Karpas-422 (cell line): ENCODE results near the gene ZMYM2. TPM values are rescaled to one million over a fixed set of nuclear protein-coding genes. Genes with fewer than 3 reads are reported as not detected.

Source experiments
- DNase-seq: peaks from one replicate; pipeline ENCODE4 v3.0.0-alpha.2; 2015
- H2AFZ ChIP-seq: fragments of 200-600 bp; sonication (generic); 2 replicates; pipeline ENCODE4 v1.6.1; 2014; ENCODE audit warnings: antibody characterized with exemption, low read length, mixed read lengths
- H3K27ac ChIP-seq: fragments of 200-600 bp; sonication (generic); 2 replicates; pipeline ENCODE4 v1.5.1; 2014; ENCODE audit warnings: mild to moderate bottlenecking, low read length, moderate library complexity
- H3K27me3 ChIP-seq: fragments of 200-600 bp; sonication (generic); 2 replicates; pipeline ENCODE4 v1.6.1; 2014; ENCODE audit warnings: low read length, mixed read lengths
- H3K36me3 ChIP-seq: fragments of 200-600 bp; sonication (generic); 2 replicates; pipeline ENCODE4 v1.6.1; 2014; ENCODE audit warnings: low read length, mixed read lengths; ENCODE audit not compliant: insufficient read depth
- H3K4me1 ChIP-seq: fragments of 200-600 bp; sonication (generic); 2 replicates; pipeline ENCODE4 v1.6.1; 2014; ENCODE audit warnings: mild to moderate bottlenecking, low read length, mixed read lengths
- H3K4me2 ChIP-seq: fragments of 200-600 bp; sonication (generic); 2 replicates; pipeline ENCODE4 v1.6.1; 2014; ENCODE audit warnings: low read length, low read depth, mild to moderate bottlenecking; ENCODE audit not compliant: poor library complexity, severe bottlenecking
- H3K4me3 ChIP-seq: fragments of 200-600 bp; sonication (generic); 2 replicates; pipeline ENCODE4 v1.5.1; 2014; ENCODE audit warnings: mild to moderate bottlenecking, antibody characterized with exemption, low read length, mixed read lengths
- H3K79me2 ChIP-seq: fragments of 200-600 bp; sonication (generic); 2 replicates; pipeline ENCODE4 v1.6.1; 2014; ENCODE audit warnings: mild to moderate bottlenecking, low read length, mixed read lengths
- H3K9ac ChIP-seq: fragments of 200-600 bp; sonication (generic); 2 replicates; pipeline ENCODE4 v1.6.0; 2014; ENCODE audit warnings: low read length
- H3K9me2 ChIP-seq: fragments of 200-600 bp; sonication (generic), shearing (Covaris generic); replicated peaks from 2 replicates; pipeline ENCODE4 v1.6.0; 2014; ENCODE audit warnings: mild to moderate bottlenecking, low read length, moderate library complexity; ENCODE audit not compliant: insufficient read depth
- H3K9me3 ChIP-seq: fragments of 300-700, 200-600 bp; sonication (generic); 2 replicates; pipeline ENCODE4 v1.6.1; 2014; ENCODE audit warnings: low read length, mixed read lengths
- H4K20me1 ChIP-seq: fragments of 200-600 bp; sonication (generic); 2 replicates; pipeline ENCODE4 v1.6.1; 2014; ENCODE audit warnings: mild to moderate bottlenecking, antibody characterized with exemption, low read length, low read depth; ENCODE audit not compliant: insufficient read depth
- total RNA-seq: library from RNA; depleted of rRNA; stranded (reverse); fragments of >200 nt; shearing (Covaris generic); gene quantifications from 2 replicates; pipeline ENCODE4 v1.2.3, GENCODE V29; 2014; ENCODE audit warnings: low replicate concordance

The ZMYM2 gene
- total RNA-seq, 1 experiment from 2014 or later, result 148 TPM

DNA sequence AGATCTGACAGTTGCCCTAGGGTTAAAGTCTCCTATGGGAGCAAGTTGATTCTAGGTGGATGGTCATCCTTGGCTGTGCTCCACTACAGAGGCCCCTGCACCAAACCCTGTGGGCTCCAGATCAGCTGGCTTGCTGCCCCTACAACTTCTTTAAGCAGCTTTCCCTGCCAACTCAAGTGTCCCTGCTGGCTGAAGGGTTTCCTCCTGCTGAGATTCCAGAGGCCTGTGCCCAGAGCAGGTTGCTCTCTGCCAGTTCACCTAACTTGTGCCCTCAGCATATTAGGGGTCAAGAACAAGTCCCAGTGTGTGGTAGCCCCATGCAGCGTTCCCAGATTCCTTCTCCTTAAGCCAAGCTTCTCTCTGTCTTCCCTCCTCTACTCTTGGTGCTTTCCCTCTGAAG lies 85.6 kb downstream of the ZMYM2 start:
- H2AFZ ChIP-seq, result no peak overlapping the region
- H3K9me2 ChIP-seq, result no peaks in the 10 kb centered on the region
- H3K4me1 ChIP-seq, result no peaks in the 10 kb centered on the region
- no peaks in the 10 kb centered on the region for H3K27me3 ChIP-seq
- no peak overlapping the region for H3K27ac ChIP-seq
- H3K4me3 ChIP-seq, result no peak overlapping the region
- no peaks in the 10 kb centered on the region for H3K9me3 ChIP-seq
- H3K4me2 ChIP-seq, result no peak overlapping the region
- peaks cover 73% of the 10 kb centered on the region for H3K79me2 ChIP-seq
- peaks cover 41% of the 10 kb centered on the region; the same call in 1 of the 2 replicates for H3K36me3 ChIP-seq
- no peak for DNase-seq
- H4K20me1 ChIP-seq, result 0 out of 2 replicates have a peak, but pooled peaks cover 9% of the 10 kb centered on the region
- no peak overlapping the region for H3K9ac ChIP-seq

DNA sequence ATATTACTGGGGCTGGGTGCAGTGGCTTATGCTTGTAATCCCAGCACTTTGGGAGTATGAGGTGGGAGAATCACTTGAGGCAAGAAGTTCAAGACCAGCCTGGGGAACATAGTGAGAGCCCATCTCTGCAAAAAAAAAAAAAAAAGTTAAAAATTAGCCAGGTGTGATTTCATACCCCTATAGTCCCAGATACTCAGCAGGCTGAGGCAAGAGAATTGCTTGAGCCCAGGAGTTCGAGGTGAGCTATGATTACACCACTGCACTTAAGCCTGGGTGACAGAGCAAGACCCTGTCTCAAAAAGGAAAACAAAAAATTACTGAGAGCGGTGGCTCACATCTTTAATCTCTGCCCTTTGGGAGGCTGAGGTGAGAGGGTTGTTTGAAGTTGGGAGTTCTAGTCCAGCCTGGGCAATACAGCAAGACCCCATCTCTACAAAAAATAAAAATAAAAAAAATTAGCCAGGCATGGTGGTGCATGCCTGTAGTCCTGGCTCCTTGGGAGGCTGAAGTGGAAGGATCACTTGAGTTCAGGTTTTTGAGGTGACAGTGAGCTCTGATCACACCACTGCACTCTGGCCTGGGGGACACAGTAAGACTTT lies 87.5 kb downstream of the ZMYM2 start:
- H3K9me2 ChIP-seq, result no peaks in the 10 kb centered on the region
- no peaks in the 10 kb centered on the region for H3K9me3 ChIP-seq
- H2AFZ ChIP-seq, result no peak overlapping the region
- H3K27me3 ChIP-seq, result no peaks in the 10 kb centered on the region
- H3K4me1 ChIP-seq, result no peaks in the 10 kb centered on the region
- no peak for DNase-seq
- no peak overlapping the region for H3K27ac ChIP-seq
- no peak overlapping the region for H3K9ac ChIP-seq
- H3K79me2 ChIP-seq, result peaks cover 58% of the 10 kb centered on the region
- no peak overlapping the region for H3K4me2 ChIP-seq
- H3K4me3 ChIP-seq, result no peak overlapping the region
- 0 out of 2 replicates have a peak, but pooled peaks cover 9% of the 10 kb centered on the region for H4K20me1 ChIP-seq
- H3K36me3 ChIP-seq, result peaks cover 55% of the 10 kb centered on the region; the same call in 1 of the 2 replicates

DNA sequence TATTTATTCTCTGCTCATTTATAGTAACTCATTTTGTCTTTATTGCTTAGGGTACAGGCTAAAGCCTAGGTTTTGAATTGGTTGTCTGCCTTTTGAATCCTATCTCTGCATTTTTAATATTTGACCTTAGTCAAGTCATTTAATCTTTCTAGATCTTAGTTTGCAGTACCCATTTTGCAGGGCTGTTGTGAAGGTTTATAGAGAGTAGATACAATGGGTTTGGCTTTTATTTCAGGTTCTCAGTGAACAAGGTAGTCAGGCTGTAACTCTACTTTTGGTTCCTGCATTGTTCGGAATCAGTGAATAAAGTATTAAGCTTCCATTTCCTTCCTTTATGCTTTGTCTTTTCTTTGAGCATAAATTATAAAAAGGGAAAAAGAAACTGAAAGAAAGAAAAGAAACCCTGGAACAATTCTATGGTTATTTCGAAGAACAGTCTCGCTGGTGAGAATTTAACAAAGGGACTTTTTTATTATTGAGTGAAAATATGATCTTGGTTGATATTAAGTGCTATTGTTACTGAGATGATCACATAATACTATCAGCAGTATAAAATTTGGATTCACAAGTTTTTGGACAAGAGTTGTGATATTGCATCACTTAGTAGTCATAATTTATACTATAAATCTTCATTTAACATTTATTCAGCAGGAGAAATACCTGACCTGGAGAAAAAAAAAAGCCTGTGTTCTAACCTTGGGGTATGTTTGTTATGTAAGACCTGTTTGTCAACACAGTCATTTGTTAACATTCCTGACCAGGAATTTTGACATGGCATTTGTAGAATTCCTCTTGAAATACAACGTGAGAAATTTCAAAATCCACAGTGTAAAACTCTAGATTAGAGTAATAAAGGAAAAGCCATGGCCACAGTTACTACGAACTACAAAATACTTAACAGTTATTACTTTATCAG lies 91.3 kb downstream of the ZMYM2 start:
- H3K27ac ChIP-seq, result no peak overlapping the region
- DNase-seq, result no peak
- H3K4me1 ChIP-seq, result no peaks in the 10 kb centered on the region
- no peak overlapping the region for H3K4me3 ChIP-seq
- H3K9me2 ChIP-seq, result no peaks in the 10 kb centered on the region
- H3K79me2 ChIP-seq, result peaks cover 50% of the 10 kb centered on the region
- H3K9me3 ChIP-seq, result no peaks in the 10 kb centered on the region
- no peak overlapping the region for H2AFZ ChIP-seq
- H4K20me1 ChIP-seq, result no peaks in the 10 kb centered on the region
- no peak overlapping the region for H3K9ac ChIP-seq
- H3K4me2 ChIP-seq, result no peak overlapping the region
- H3K36me3 ChIP-seq, result peaks cover 59% of the 10 kb centered on the region; the same call in 1 of the 2 replicates
- no peaks in the 10 kb centered on the region for H3K27me3 ChIP-seq

DNA sequence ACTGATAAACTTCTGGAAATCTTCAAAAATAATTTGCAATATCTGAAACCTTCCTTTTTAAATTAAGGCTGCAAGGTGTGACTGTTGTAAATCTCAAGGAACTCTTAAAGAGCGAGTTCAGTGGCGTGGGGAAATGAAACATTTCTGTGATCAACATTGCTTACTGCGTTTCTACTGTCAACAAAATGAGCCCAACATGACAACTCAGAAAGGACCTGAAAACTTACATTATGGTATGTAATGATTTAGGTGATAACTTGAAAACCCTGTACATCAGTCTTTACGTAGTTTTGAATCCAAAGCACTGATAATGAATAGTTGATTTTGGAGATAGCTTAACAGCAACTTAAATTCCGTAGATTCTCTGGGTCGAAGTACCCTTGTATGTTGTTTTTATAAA lies 92.8 kb downstream of the ZMYM2 start:
- Histone ChIP-seq H3K36me3 (peaks cover 65% of the 10 kb centered on the region; the same call in 1 of the 2 replicates), H3K79me2 (peaks cover 50% of the 10 kb centered on the region)

DNA sequence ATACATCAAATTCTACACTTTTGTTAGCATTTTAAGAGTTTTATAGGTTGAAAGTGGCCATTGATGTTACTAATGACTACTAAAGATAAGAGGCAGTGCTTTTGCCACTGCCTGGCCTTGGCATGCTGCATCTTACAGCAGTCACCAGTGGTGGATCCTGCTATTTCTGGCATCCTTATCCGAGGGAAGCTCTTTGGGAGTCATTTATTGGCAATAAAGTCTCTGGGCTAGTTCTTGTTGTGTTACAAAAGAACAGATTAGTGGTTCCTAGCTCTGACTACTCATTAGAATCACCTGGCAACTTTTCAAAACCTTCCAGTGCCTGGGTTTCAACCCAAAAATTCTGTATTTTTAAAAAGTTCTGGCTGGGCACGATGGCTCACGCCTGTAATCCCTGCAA lies 94.5 kb downstream of the ZMYM2 start:
- no peak overlapping the region for H3K27ac ChIP-seq
- H3K36me3 ChIP-seq, result peaks cover 66% of the 10 kb centered on the region; the same call in 1 of the 2 replicates
- H3K27me3 ChIP-seq, result no peaks in the 10 kb centered on the region
- no peak overlapping the region for H2AFZ ChIP-seq
- H3K4me1 ChIP-seq, result no peaks in the 10 kb centered on the region
- H3K9ac ChIP-seq, result no peak overlapping the region
- H3K9me2 ChIP-seq, result no peaks in the 10 kb centered on the region
- DNase-seq, result no peak
- no peaks in the 10 kb centered on the region for H3K9me3 ChIP-seq
- H4K20me1 ChIP-seq, result no peaks in the 10 kb centered on the region
- no peak overlapping the region for H3K4me2 ChIP-seq
- H3K4me3 ChIP-seq, result no peak overlapping the region
- H3K79me2 ChIP-seq, result peaks cover 43% of the 10 kb centered on the region

More for the DNA sequence above, 92.8 kb downstream of the ZMYM2 start:
- Histone ChIP-seq H3K9me3 (no peaks in the 10 kb centered on the region), H3K9ac (no peak overlapping the region), H3K9me2 (no peaks in the 10 kb centered on the region), H3K27me3 (no peaks in the 10 kb centered on the region), H3K4me1 (no peaks in the 10 kb centered on the region), H2AFZ (no peak overlapping the region), H4K20me1 (no peaks in the 10 kb centered on the region), H3K4me3 (no peak overlapping the region), H3K27ac (no peak overlapping the region), H3K4me2 (no peak overlapping the region)
- DNase-seq, result no peak

DNA sequence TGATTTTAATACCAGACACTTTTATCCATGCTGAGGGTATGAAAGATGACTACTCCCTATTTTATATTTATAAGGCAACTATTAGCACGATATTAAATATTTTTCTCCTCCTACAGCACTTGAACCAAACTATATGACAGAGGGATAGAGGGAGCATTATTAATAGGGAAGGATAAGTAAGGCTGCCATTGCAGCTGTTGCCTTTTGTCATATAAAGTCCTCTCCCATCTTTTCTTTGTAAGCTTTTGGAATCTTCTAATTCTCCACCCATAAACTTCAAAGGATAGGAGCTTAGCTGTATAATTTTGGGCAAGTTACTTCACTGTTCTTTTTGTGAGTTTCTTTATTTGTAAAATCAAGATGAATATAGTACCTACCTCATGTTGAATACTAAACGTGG lies 95.4 kb downstream of the ZMYM2 start:
- Histone ChIP-seq H4K20me1 (no peaks in the 10 kb centered on the region), H2AFZ (no peak overlapping the region), H3K9me3 (no peaks in the 10 kb centered on the region), H3K9me2 (no peaks in the 10 kb centered on the region), H3K4me3 (no peak overlapping the region), H3K27me3 (no peaks in the 10 kb centered on the region), H3K4me2 (no peak overlapping the region), H3K79me2 (peaks cover 46% of the 10 kb centered on the region), H3K36me3 (peaks cover 74% of the 10 kb centered on the region), H3K4me1 (no peaks in the 10 kb centered on the region), H3K27ac (no peak overlapping the region), H3K9ac (no peak overlapping the region)
- no peak for DNase-seq

DNA sequence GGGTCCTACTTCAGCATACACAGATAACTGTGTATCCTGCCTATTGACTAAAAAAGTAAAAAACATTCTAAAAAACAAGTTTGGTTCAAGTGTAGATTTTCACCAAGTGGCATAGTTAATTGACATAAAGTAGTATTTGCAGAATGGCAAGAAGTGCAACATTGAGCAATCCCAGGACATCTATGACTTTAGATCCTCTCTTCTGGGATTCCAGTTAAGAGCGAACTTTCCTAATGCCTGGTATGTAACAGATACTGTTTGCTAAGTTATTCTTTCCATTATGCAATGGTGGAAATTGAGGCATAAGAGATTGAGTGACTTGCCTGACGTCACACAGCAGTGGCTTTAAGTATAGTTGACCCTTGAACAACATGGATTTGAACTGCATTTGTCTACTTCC lies 96.1 kb downstream of the ZMYM2 start:
- Histone ChIP-seq H3K27me3 (no peaks in the 10 kb centered on the region), H3K36me3 (peaks cover 74% of the 10 kb centered on the region), H3K27ac (no peak overlapping the region), H4K20me1 (no peaks in the 10 kb centered on the region), H3K79me2 (peaks cover 46% of the 10 kb centered on the region), H3K4me2 (no peak overlapping the region), H2AFZ (no peak overlapping the region), H3K9me3 (no peaks in the 10 kb centered on the region), H3K4me1 (no peaks in the 10 kb centered on the region), H3K9ac (no peak overlapping the region), H3K9me2 (no peaks in the 10 kb centered on the region), H3K4me3 (no peak overlapping the region)
- no peak for DNase-seq

DNA sequence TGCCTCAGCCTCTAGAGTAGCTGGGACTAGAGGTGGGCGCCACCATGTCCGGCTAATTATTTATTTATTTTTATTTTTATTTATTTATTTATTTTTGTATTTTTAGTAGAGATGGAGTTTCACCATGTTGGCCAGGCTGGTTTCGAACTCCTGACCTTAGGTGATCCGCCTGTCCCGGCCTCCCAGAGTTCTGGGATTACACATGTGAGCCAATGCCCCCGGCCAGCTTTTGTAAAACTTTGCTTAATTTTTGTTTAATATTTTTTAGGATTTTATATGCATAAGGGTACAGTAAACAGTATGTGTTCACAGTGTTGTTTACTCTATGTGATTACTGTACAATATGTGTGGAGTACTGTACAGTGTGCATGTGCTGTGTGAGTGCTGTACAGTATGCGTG lies 98.7 kb downstream of the ZMYM2 start:
- Histone ChIP-seq H3K9ac (no peak overlapping the region), H4K20me1 (no peaks in the 10 kb centered on the region), H3K9me3 (no peaks in the 10 kb centered on the region), H3K27ac (no peak overlapping the region), H3K27me3 (no peaks in the 10 kb centered on the region), H3K9me2 (no peaks in the 10 kb centered on the region), H3K36me3 (peaks cover 70% of the 10 kb centered on the region), H3K4me3 (no peak overlapping the region), H3K79me2 (peaks cover 37% of the 10 kb centered on the region), H3K4me1 (no peaks in the 10 kb centered on the region), H2AFZ (no peak overlapping the region), H3K4me2 (no peak overlapping the region)
- DNase-seq, result no peak
